NCI-H446 (cell line): ENCODE measurements around the gene TIGD7.
"Not testable (repeated sequence)": the region's sequence is repeated elsewhere in the genome, so short reads cannot be mapped to it uniquely, and the experiment has no call there.

Experiments
- DNase-seq, 2 experiments: peaks; one replicate each; lab custom pipeline; 2025; lab: John Stamatoyannopoulos, UW

TIGD7 gene

DNA sequence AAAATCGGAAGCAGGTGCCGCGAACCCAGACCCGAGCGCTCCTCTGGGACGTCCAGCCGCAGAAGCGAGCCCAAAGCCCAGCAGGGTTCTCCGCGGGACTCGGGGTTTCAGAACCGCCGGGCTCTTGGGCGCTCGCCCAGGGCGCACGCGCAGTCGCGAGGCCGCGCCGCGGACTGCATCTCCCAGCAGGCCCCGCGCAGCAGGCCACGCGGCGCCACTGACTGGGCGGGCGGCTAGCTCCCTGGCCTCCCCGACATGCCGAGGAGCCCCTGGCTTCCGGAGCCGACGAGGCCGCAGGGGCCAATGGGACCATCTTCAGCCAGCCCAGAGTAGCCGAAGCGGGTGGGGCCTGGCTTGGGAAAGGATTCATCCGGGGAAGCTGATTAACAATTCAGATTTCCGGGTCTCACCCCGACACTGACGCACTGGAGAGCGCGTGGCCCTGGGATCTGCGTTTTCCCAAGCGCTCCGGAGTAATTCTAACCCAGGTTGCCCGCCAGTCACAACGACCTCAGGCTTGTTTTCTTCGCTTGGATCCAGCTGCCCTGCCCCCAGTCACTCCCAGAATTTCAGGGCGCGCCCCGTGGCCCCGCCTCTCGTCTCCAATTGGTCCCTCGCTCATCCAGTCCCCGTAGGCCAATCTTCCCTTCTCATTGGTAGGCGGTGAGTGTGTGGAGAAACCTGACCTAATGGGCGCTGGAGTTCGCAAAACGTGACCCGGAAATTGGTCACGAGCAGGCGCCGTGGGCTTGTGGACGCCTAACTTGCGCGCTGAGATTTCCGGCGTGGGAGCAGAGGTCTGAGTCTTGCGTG lies 22.3 kb downstream of the TIGD7 start, which contains the start of gene ZNF263:
Gene ZNF263 (plus strand): TSS at position 762 of the 813 bp plus-strand sequence. CDS start 328 bp downstream, outside the sequence.
- DNase-seq, result peak; percentile 92 to 95

DNA sequence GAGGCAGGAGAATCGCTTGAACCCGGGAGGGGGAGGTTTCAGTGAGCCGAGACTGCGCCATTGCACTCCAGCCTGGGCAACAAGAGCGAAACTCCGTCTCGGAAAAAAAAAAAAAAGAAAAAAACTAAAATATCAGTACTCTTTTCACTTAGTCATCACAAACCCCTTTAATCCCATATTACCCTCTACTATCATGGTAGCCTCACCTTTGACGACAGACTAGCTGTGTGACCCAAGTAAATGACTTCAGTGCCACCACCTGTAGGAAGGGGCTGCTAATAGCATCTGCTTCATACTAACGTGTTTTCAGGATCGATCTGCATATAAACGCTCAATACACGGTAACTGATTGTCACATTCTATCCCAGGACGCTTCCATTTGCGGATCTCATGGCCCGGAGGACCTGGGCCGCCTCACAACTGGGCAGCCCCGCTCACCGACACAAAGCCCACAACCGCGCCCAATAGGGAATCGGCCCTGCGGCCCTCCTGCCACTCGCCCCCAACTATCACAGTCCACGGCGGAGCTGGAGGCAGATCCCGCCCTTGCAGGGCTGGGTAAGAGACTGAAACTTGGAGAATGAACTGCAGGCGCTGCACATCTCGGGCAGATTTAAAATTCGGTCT lies 23.0 kb downstream of the TIGD7 start:
- DNase-seq, result peak in 1 of 2 experiments; percentile 60

- no peak for DNase-seq
These were observed 23.9 kb downstream of the TIGD7 start for GRCh38 chr16:3281222-3281820.

DNA sequence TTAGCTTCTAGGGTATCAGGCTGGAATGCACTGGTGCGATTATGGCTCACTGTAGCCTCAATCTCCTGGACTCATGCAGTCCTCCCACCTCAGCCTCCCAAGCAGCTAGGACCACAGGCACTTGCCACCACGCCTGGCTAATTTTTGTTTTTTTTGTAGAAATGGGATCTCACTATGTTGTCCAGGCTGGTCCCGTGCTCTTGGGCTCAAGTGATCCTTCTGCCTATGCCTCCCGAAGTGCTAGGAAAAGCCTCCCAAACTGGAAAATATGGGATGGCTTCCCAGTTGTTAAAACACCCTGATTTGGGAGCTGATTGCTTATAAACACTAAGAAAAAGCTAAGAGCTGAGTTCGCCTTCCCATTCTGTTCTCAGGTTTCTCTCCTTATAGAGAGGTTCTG lies 28.6 kb downstream of the TIGD7 start:
- DNase-seq, result no peak

- DNase-seq, result no peak
These were observed 30.3 kb downstream of the TIGD7 start for GRCh38 chr16:3274947-3275346.

- DNase-seq, result peak; percentile 2 to 25
These were observed 30.7 kb downstream of the TIGD7 start for GRCh38 chr16:3274490-3274889.

- DNase-seq, result not testable (repeated sequence)
These were observed 33.9 kb downstream of the TIGD7 start for GRCh38 chr16:3271281-3271680.

DNA sequence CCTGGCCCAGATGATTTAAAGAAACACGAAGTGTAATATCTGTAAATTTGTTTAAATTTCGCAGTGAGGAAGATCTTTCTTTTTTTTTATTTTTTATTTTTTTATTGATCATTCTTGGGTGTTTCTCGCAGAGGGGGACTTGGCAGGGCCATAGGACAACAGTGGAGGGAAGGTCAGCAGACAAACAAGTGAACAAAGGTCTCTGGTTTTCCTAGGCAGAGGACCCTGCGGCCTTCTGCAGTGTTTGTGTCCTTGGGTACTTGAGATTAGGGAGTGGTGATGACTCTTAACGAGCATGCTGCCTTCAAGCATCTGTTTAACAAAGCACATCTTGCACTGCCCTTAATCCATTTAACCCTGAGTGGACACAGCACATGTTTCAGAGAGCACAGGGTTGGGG lies 34.5 kb downstream of the TIGD7 start:
- DNase-seq, result not testable (repeated sequence)

DNA sequence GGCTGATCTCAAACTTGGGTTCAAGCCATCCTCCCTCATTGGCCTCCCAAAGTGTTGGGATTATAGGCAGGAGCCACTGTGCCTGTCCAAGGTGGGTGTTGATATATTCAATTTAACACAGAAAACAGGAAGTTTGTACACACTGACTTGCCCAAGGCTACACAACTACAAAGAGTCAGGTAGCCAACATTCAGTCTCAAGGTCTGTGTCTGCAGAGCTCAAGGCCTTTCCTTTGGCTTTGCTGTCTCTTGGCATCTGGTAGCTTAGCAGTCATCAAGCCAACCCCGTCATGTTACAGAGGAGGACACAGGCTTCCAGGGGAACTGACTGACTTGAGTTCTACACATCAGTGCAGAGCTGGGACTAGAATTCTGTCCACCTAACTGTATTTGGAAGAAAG lies 36.9 kb downstream of the TIGD7 start:
- DNase-seq, result no peak

GRCh38 chr16:3266873-3267537 lies 38.2 kb downstream of the TIGD7 start:
- DNase-seq, result peak; percentile 11 to 29

GRCh38 chr16:3264137-3265036 lies 40.8 kb downstream of the TIGD7 start:
- peak; percentile 94 to 99 for DNase-seq

- no peak for DNase-seq
These were observed 42.7 kb downstream of the TIGD7 start for GRCh38 chr16:3262517-3262916.

- no peak for DNase-seq
These were observed 45.4 kb downstream of the TIGD7 start for GRCh38 chr16:3259836-3260235.

DNA sequence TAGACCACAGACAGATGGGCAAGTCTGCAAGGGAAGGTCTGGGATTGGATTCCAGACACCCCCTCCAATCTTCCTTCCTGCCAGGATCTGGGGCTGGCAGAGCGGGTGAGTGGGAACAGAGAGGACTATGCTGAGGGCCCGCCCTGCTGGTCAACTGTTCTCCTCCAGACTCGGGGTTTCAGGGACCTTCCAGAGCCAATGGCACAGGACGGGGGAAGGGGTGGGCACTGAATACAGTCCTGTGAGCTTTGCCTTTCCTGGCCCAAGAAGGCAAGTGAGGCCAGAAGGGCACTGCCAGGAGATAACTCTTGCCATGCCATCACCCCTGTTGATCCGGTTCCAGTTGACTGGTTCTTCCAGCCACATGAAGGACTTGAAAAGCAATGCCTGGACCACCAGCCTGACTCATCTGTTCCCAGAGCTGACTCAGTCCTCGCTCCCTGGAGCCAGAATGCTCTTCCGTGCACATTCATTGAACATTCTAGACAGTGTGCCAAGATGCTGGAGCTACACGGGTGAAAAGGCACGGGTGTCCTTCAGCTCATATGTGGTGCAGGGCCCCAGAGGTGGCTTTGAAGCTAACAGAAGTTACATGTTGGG lies 48.3 kb downstream of the TIGD7 start:
- DNase-seq, result peak in 1 of 2 experiments; percentile 32

DNA sequence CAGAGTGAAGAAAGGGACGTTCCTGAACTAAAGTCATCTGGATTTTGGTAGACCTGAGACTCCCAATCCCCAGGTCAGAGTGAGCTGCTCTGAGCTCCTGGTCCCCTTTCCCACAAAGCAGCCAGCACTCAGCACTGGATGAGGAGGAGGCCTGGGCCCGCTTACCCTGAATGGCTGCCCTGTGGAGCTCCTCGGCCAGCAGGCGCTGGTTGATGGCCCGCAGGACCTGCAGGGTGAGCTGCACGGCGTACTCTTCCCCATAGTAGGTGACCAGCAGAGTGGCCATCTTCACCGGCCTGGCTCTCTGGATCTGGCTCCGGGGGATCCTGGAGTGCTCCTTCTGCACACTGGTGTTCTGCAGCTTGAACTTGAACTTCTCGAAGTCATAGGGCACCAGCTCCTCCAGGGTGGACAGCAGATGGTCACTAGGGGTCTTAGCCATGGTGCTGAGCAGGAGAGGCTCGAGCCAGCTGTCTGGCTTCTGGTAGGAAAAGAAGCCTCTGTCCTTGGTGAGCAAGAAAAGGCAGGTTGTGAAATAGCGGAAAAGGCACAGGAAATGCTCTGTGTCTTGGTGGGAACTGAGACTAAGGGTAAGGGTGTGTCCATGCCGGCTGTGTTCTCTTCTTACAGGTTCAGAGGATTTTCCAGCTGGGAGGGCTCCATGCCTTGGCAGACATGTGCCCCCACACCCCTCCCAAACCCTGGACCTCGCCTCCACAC lies 48.9 kb downstream of the TIGD7 start, which contains the start of gene MEFV:
Gene MEFV (minus strand): TSS at position 488 of the 720 bp plus-strand sequence. CDS start 46 bp downstream, at position 442.
- peak in 1 of 2 experiments; percentile 50 for DNase-seq

- no peak for DNase-seq
These were observed 50.9 kb downstream of the TIGD7 start for GRCh38 chr16:3254309-3254708.

DNA sequence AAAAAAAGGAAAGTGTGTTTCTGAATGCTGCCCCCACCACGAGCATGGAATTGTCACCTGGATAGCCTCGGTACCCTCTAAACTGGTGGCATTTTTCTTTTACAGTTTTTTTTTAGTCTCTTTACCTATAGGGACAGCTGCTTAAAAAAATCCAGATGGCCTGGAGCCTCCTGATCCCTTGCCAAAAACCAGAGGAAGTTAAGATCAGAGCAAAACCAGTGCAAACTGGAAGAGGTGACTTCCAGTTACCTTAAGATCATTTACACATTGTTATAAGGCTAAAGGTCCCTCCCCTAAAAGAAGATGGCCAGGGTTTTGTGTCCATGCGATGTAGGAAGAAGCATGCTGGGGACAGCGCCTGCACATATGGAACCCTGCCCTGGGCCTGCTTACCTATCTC lies 52.3 kb downstream of the TIGD7 start:
- DNase-seq, result no peak

- no peak for DNase-seq
These were observed 55.8 kb downstream of the TIGD7 start for GRCh38 chr16:3249451-3249850.

DNA sequence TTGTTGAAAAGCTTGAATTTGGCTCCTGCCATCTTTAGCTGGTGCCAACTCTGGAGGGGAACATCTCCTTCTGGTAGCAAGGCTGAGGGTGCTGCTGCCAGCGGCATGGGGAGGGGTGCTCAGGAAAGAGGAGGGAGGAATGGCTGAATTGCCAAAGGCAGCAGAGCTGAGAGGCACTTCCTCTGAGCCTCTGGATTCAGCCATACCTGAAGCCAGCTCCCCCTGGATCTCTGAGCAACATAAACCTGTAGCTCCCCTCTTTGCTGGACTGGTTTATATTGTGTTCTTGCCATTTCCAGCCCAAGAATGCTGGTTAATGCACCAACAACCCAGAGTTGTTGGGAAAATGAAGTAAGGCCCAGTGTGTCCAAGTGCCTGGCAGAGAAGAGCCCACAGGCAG lies 56.2 kb downstream of the TIGD7 start:
- no peak for DNase-seq
